ENCODE measurements around the gene SLC11A2. TPM values are rescaled to one million over a fixed set of nuclear protein-coding genes. Genes with fewer than 3 reads are reported as not detected.

Gene SLC11A2
- polyA plus RNA-seq = 10 to 100 TPM in 2 of 3 donors, 1 to 10 TPM in 1; 9.7 to 14.8 (median 11.2) TPM

- Mint-ChIP-seq H3K9me3 (no peaks in the 10 kb centered on the region), H3K27me3 (ENCODE audit: low read depth in 3 of 3) (peaks cover 2 to 3% (median 3%) of the 10 kb centered on the region in 3 donors), H3K27ac (peak within 1 kb of the TSS; percentile 88 to 98 (median 97)), H3K4me1 (peaks cover 40 to 45% of the 10 kb centered on the region in 2 donors), H3K4me3 (peak within 1 kb of the TSS; percentile 96 to 99 (median 98)), H3K36me3 (no peaks in the 10 kb centered on the region)
- DNase-seq = peak; percentile 88 to 90 (median 89)
Observed at GRCh38 chr12:51025836-51026638, at the start of gene SLC11A2. SLC11A2 (minus strand) TSS chr12:51026384; CDS start chr12:51010728, 15,656 bp downstream.

- DNase-seq = no peak
Observed at GRCh38 chr12:51075390-51075789, 49.2 kb upstream of the SLC11A2 start.

GRCh38 chr12:51071663-51072062, 45.5 kb upstream of the SLC11A2 start:
- Mint-ChIP-seq H3K4me1 (peaks cover under 1 to 7% of the 10 kb centered on the region in 2 donors), H3K4me3 (no peak overlapping the region), H3K27ac (no peak overlapping the region), H3K36me3 (peaks cover 11 to 43% (median 19%) of the 10 kb centered on the region in 3 donors), H3K9me3 (no peaks in the 10 kb centered on the region), H3K27me3 (ENCODE audit: low read depth in 3 of 3) (no peaks in the 10 kb centered on the region)
- no peak for DNase-seq

More at GRCh38 chr12:51075390-51075789, 49.2 kb upstream of the SLC11A2 start:
- peaks cover 4 to 35% (median 16%) of the 10 kb centered on the region in 3 donors for H3K36me3 Mint-ChIP-seq
- no peak overlapping the region for H3K4me3 Mint-ChIP-seq
- no peaks in the 10 kb centered on the region for H3K9me3 Mint-ChIP-seq
- H3K27ac Mint-ChIP-seq = no peak overlapping the region
- no peaks in the 10 kb centered on the region for H3K27me3 Mint-ChIP-seq (ENCODE audit: low read depth in 3 of 3)
- peaks cover 4 to 23% of the 10 kb centered on the region in 2 donors for H3K4me1 Mint-ChIP-seq

GRCh38 chr12:51070004-51070403, 43.8 kb upstream of the SLC11A2 start:
- no peak for DNase-seq
- Mint-ChIP-seq H3K4me3 (no peak overlapping the region), H3K9me3 (no peaks in the 10 kb centered on the region), H3K27ac (no peak overlapping the region), H3K4me1 (no peaks in the 10 kb centered on the region), H3K27me3 (ENCODE audit: low read depth in 3 of 3) (no peaks in the 10 kb centered on the region), H3K36me3 (peaks cover 11 to 40% (median 19%) of the 10 kb centered on the region in 3 donors)

GRCh38 chr12:51067771-51068170, 41.6 kb upstream of the SLC11A2 start:
- no peak for DNase-seq
- peaks cover 11 to 48% (median 15%) of the 10 kb centered on the region in 3 donors for H3K36me3 Mint-ChIP-seq
- no peaks in the 10 kb centered on the region for H3K9me3 Mint-ChIP-seq
- H3K4me3 Mint-ChIP-seq = no peak overlapping the region
- no peaks in the 10 kb centered on the region for H3K4me1 Mint-ChIP-seq
- no peak overlapping the region for H3K27ac Mint-ChIP-seq
- H3K27me3 Mint-ChIP-seq (ENCODE audit: low read depth in 3 of 3) = no peaks in the 10 kb centered on the region

- H3K27ac Mint-ChIP-seq = no peak overlapping the region
- H3K4me3 Mint-ChIP-seq = no peak overlapping the region
- no peak for DNase-seq
- H3K9me3 Mint-ChIP-seq = no peaks in the 10 kb centered on the region
- no peaks in the 10 kb centered on the region for H3K4me1 Mint-ChIP-seq
- no peaks in the 10 kb centered on the region for H3K27me3 Mint-ChIP-seq (ENCODE audit: low read depth in 3 of 3)
- peaks cover 11 to 50% (median 15%) of the 10 kb centered on the region in 3 donors for H3K36me3 Mint-ChIP-seq
Observed at GRCh38 chr12:51067229-51067628, 41.0 kb upstream of the SLC11A2 start.

GRCh38 chr12:51065530-51065929, 39.3 kb upstream of the SLC11A2 start:
- Mint-ChIP-seq H3K27me3 (ENCODE audit: low read depth in 3 of 3) (no peaks in the 10 kb centered on the region), H3K27ac (no peak overlapping the region), H3K4me3 (no peak overlapping the region), H3K36me3 (peaks cover 7 to 42% (median 7%) of the 10 kb centered on the region in 3 donors), H3K9me3 (no peaks in the 10 kb centered on the region), H3K4me1 (no peaks in the 10 kb centered on the region)
- no peak for DNase-seq

GRCh38 chr12:51062631-51063397, 36.6 kb upstream of the SLC11A2 start:
- H3K9me3 Mint-ChIP-seq = no peaks in the 10 kb centered on the region
- peaks cover 10 to 49% (median 12%) of the 10 kb centered on the region in 3 donors for H3K36me3 Mint-ChIP-seq
- H3K27me3 Mint-ChIP-seq (ENCODE audit: low read depth in 3 of 3) = no peaks in the 10 kb centered on the region
- H3K27ac Mint-ChIP-seq = peak overlapping the region in 4 of 6 donors; percentile 14 to 35 (median 27)
- DNase-seq = no peak
- no peak overlapping the region for H3K4me3 Mint-ChIP-seq
- H3K4me1 Mint-ChIP-seq = no peaks in the 10 kb centered on the region

GRCh38 chr12:51059086-51059485, 32.9 kb upstream of the SLC11A2 start:
- peak overlapping the region in 1 of 6 donors; percentile 48 for H3K27ac Mint-ChIP-seq
- H3K9me3 Mint-ChIP-seq = no peaks in the 10 kb centered on the region
- peaks cover 11 to 52% (median 17%) of the 10 kb centered on the region in 3 donors for H3K36me3 Mint-ChIP-seq
- no peak for DNase-seq
- H3K4me3 Mint-ChIP-seq = no peak overlapping the region
- no peaks in the 10 kb centered on the region for H3K27me3 Mint-ChIP-seq (ENCODE audit: low read depth in 3 of 3)
- H3K4me1 Mint-ChIP-seq = no peaks in the 10 kb centered on the region

GRCh38 chr12:51056242-51056641, 30.1 kb upstream of the SLC11A2 start:
- Mint-ChIP-seq H3K36me3 (peaks cover 20 to 35% (median 25%) of the 10 kb centered on the region in 3 donors), H3K27ac (peak overlapping the region in 1 of 6 donors; percentile 50), H3K4me3 (no peak overlapping the region), H3K27me3 (ENCODE audit: low read depth in 3 of 3) (no peaks in the 10 kb centered on the region), H3K4me1 (no peaks in the 10 kb centered on the region), H3K9me3 (no peaks in the 10 kb centered on the region)
- DNase-seq = no peak

GRCh38 chr12:51055060-51055459, 28.9 kb upstream of the SLC11A2 start:
- no peaks in the 10 kb centered on the region for H3K27me3 Mint-ChIP-seq (ENCODE audit: low read depth in 3 of 3)

GRCh38 chr12:51051787-51052186, 25.6 kb upstream of the SLC11A2 start:
- Mint-ChIP-seq H3K36me3 (peaks cover 13 to 19% (median 15%) of the 10 kb centered on the region in 3 donors), H3K9me3 (no peaks in the 10 kb centered on the region), H3K4me1 (peaks cover 29 to 30% of the 10 kb centered on the region in 2 donors), H3K27ac (peak overlapping the region in 2 of 6 donors; percentile 9 to 56), H3K4me3 (no peak overlapping the region), H3K27me3 (ENCODE audit: low read depth in 3 of 3) (peaks cover 2 to 6% (median 3%) of the 10 kb centered on the region in 3 donors)
- no peak for DNase-seq

More at GRCh38 chr12:51055060-51055459, 28.9 kb upstream of the SLC11A2 start:
- H3K4me1 Mint-ChIP-seq = no peaks in the 10 kb centered on the region
- no peak overlapping the region for H3K4me3 Mint-ChIP-seq
- no peak overlapping the region for H3K27ac Mint-ChIP-seq
- no peak for DNase-seq
- peaks cover 19 to 32% (median 25%) of the 10 kb centered on the region in 3 donors for H3K36me3 Mint-ChIP-seq
- no peaks in the 10 kb centered on the region for H3K9me3 Mint-ChIP-seq

GRCh38 chr12:51049525-51049924, 23.3 kb upstream of the SLC11A2 start:
- DNase-seq = no peak
- Mint-ChIP-seq H3K27me3 (ENCODE audit: low read depth in 3 of 3) (peaks cover 3 to 6% (median 4%) of the 10 kb centered on the region in 3 donors), H3K9me3 (no peaks in the 10 kb centered on the region), H3K27ac (peak overlapping the region in 5 of 6 donors; percentile 37 to 99 (median 97)), H3K4me3 (peak overlapping the region; percentile 91 to 98 (median 95)), H3K36me3 (peaks cover 9 to 12% (median 12%) of the 10 kb centered on the region in 3 donors), H3K4me1 (peaks cover 33 to 34% of the 10 kb centered on the region in 2 donors)

All from immature natural killer cell (primary cell).